SU-DHL-6 (cell line): Measurements from ENCODE around the gene DAO.
"Not testable (repeated sequence)": the region's sequence is repeated elsewhere in the genome, so short reads cannot be mapped to it uniquely, and the experiment has no call there.

Experiments
- H2AFZ ChIP-seq: fragments of 200-600 bp; sonication (generic); 2 replicates; pipeline ENCODE4 v1.6.1; 2014; ENCODE audit warnings: low read depth, mild to moderate bottlenecking, moderate library complexity, mixed read lengths, antibody characterized with exemption, low read length; ENCODE audit not compliant: severe bottlenecking
- H3F3A ChIP-seq: fragments of 200-600 bp; shearing (Covaris generic); 2 replicates; pipeline ENCODE4 v1.6.0; 2016; ENCODE audit warnings: antibody characterized with exemption, mild to moderate bottlenecking; ENCODE audit not compliant: insufficient read depth
- H3K27ac ChIP-seq: fragments of 200-600 bp; sonication (generic); 2 replicates; pipeline ENCODE4 v1.5.1; 2016; ENCODE audit warnings: low read depth, mild to moderate bottlenecking, low read length, moderate library complexity, mixed read lengths
- H3K27me3 ChIP-seq: fragments of 200-600 bp; sonication (generic), shearing (Covaris generic); 2 replicates; pipeline ENCODE4 v1.6.0; 2014; ENCODE audit warnings: mild to moderate bottlenecking, low read length
- H3K36me3 ChIP-seq: fragments of 200-600 bp; sonication (generic); 2 replicates; pipeline ENCODE4 v1.6.1; 2014; ENCODE audit warnings: mild to moderate bottlenecking, low read length, mixed read lengths
- H3K4me2 ChIP-seq: fragments of 300-600, 200-600 bp; shearing (Covaris generic), sonication (generic); 2 replicates; pipeline ENCODE4 v1.6.0; 2014; ENCODE audit warnings: low read length, low read depth, mild to moderate bottlenecking; ENCODE audit not compliant: poor library complexity, severe bottlenecking
- H3K4me3 ChIP-seq: fragments of 200-600 bp; sonication (generic); 2 replicates; pipeline ENCODE4 v1.5.1; 2014; ENCODE audit warnings: antibody characterized with exemption, low read length, mild to moderate bottlenecking, mixed read lengths; ENCODE audit not compliant: insufficient read depth, poor library complexity, severe bottlenecking
- H3K79me2 ChIP-seq: fragments of 200-600 bp; sonication (generic); 2 replicates; pipeline ENCODE4 v1.6.1; 2014; ENCODE audit warnings: mild to moderate bottlenecking, low read length, moderate library complexity; ENCODE audit not compliant: insufficient read depth
- H3K9ac ChIP-seq: fragments of 200-600 bp; sonication (generic); 2 replicates; pipeline ENCODE4 v1.7.0; 2014; ENCODE audit warnings: mild to moderate bottlenecking, low read length
- H3K9me2 ChIP-seq: fragments of 200-600 bp; sonication (generic); replicated peaks from 2 replicates; pipeline ENCODE4 v1.6.1; 2014; ENCODE audit warnings: low read length; ENCODE audit not compliant: insufficient read depth
- H3K9me3 ChIP-seq: fragments of 200-600 bp; sonication (generic); 2 replicates; pipeline ENCODE4 v1.6.1; 2014; ENCODE audit warnings: low read length, mixed read lengths; ENCODE audit not compliant: insufficient read depth
- H4K20me1 ChIP-seq: fragments of 200-600 bp; sonication (generic); 2 replicates; pipeline ENCODE4 v1.6.1; 2014; ENCODE audit warnings: low read depth, mild to moderate bottlenecking, antibody characterized with exemption, low read length, moderate library complexity, mixed read lengths
- CTCF ChIP-seq: fragments of 200-600 bp; sonication (generic); IDR thresholded peaks from one replicate; pipeline ENCODE4 v1.5.1; 2017; ENCODE audit warnings: antibody characterized with exemption, mild to moderate bottlenecking, low read length, moderate library complexity; ENCODE audit not compliant: insufficient read depth, poor library complexity, severe bottlenecking
- EZH2phosphoT487 ChIP-seq: fragments of 200-600 bp; sonication (generic), shearing (Covaris generic); conservative IDR thresholded peaks from 2 replicates; pipeline ENCODE4 v1.6.1; 2018; ENCODE audit warnings: mild to moderate bottlenecking, antibody characterized with exemption, low read length, moderate library complexity, mixed read lengths

DAO gene

GRCh38 chr12:108865169-108865568 lies 14.7 kb upstream of the DAO start:
- H3K79me2 ChIP-seq, result no peaks in the 10 kb centered on the region
- H3K9me2 ChIP-seq, result no peaks in the 10 kb centered on the region
- H3K4me3 ChIP-seq, result no peak overlapping the region
- H3K9me3 ChIP-seq, result no peaks in the 10 kb centered on the region
- H3F3A ChIP-seq, result no peaks in the 10 kb centered on the region
- TF ChIP-seq CTCF (no peak), EZH2phosphoT487 (no peak)
- H2AFZ ChIP-seq, result no peak overlapping the region
- H3K27ac ChIP-seq, result no peak overlapping the region
- H4K20me1 ChIP-seq, result no peaks in the 10 kb centered on the region
- H3K36me3 ChIP-seq, result no peaks in the 10 kb centered on the region
- H3K9ac ChIP-seq, result no peak overlapping the region
- H3K4me2 ChIP-seq, result no peak overlapping the region
- no peaks in the 10 kb centered on the region for H3K27me3 ChIP-seq

- not testable (repeated sequence) for H4K20me1 ChIP-seq, H3K9me3 ChIP-seq, H3F3A ChIP-seq
These were observed 13.8 kb upstream of the DAO start for GRCh38 chr12:108866083-108866482.

GRCh38 chr12:108868781-108869180 lies 11.1 kb upstream of the DAO start:
- Histone ChIP-seq H3K27ac (no peak overlapping the region), H3K79me2 (no peaks in the 10 kb centered on the region)

More at GRCh38 chr12:108866083-108866482, 13.8 kb upstream of the DAO start:
- H3K27ac ChIP-seq, H3K4me3 ChIP-seq, H3K9me2 ChIP-seq, H3K79me2 ChIP-seq, H3K4me2 ChIP-seq, H3K36me3 ChIP-seq, H3K9ac ChIP-seq, H3K27me3 ChIP-seq, H2AFZ ChIP-seq: not testable (repeated sequence)

GRCh38 chr12:108875280-108875679 lies 4.6 kb upstream of the DAO start:
- H2AFZ ChIP-seq, result no peak overlapping the region
- TF ChIP-seq EZH2phosphoT487, result no peak
- TF ChIP-seq CTCF, result no peak
- no peaks in the 10 kb centered on the region for H4K20me1 ChIP-seq

More at GRCh38 chr12:108868781-108869180, 11.1 kb upstream of the DAO start:
- no peaks in the 10 kb centered on the region for H4K20me1 ChIP-seq
- H3K9ac ChIP-seq, result no peak overlapping the region
- H3F3A ChIP-seq, result no peaks in the 10 kb centered on the region
- H3K36me3 ChIP-seq, result no peaks in the 10 kb centered on the region
- TF ChIP-seq CTCF (no peak), EZH2phosphoT487 (no peak)
- H2AFZ ChIP-seq, result no peak overlapping the region
- no peak overlapping the region for H3K4me2 ChIP-seq
- H3K9me2 ChIP-seq, result no peaks in the 10 kb centered on the region
- no peak overlapping the region for H3K4me3 ChIP-seq
- H3K9me3 ChIP-seq, result no peaks in the 10 kb centered on the region
- no peaks in the 10 kb centered on the region for H3K27me3 ChIP-seq

More at GRCh38 chr12:108875280-108875679, 4.6 kb upstream of the DAO start:
- Histone ChIP-seq H3K27ac (no peak overlapping the region), H3K4me3 (no peak overlapping the region), H3K9me2 (no peaks in the 10 kb centered on the region), H3K9me3 (no peaks in the 10 kb centered on the region), H3K4me2 (no peak overlapping the region), H3F3A (no peaks in the 10 kb centered on the region), H3K9ac (no peak overlapping the region), H3K27me3 (no peaks in the 10 kb centered on the region), H3K79me2 (no peaks in the 10 kb centered on the region), H3K36me3 (no peaks in the 10 kb centered on the region)
